PC-9 (cell line): ENCODE data around the gene PCSK9. TPM values are rescaled to one million over a fixed set of nuclear protein-coding genes. Genes with fewer than 3 reads are reported as not detected.

Experiments
- BruUV-seq: library from RNA; stranded (reverse); fragments of 400-500 nt; replicated peaks from 2 replicates; lab custom pipeline; 2021; lab: Mats Ljungman, UMichigan
- CTCF ChIA-PET: fragments of 300-600 bp; sonication (Branson Sonifier 250); formaldehyde crosslinking; loops from one replicate; lab custom pipeline; 2022; ENCODE audit warnings: antibody characterized with exemption; lab: Charles Lee
- POLR2A ChIA-PET: fragments of 300-600 bp; sonication (Branson Sonifier 250); formaldehyde crosslinking; loops from one replicate; lab custom pipeline; 2022; ENCODE audit warnings: antibody characterized with exemption; ENCODE audit not compliant: unreplicated experiment; lab: Charles Lee
- DNase-seq, 2 experiments: peaks; one replicate each; pipeline versions ENCODE4 v3.0.0 to v3.0.0-alpha.2; 2015 to 2022; ENCODE audit warnings: mixed read lengths in 1 of 2
- H2AFZ ChIP-seq: fragments of 200-600 bp; sonication (generic); 2 replicates; pipeline ENCODE4 v1.8.1; 2017; ENCODE audit warnings: antibody characterized with exemption
- H3F3A ChIP-seq: fragments of 200-600 bp; sonication (generic); 2 replicates; pipeline ENCODE4 v1.8.1; 2017; ENCODE audit warnings: antibody characterized with exemption, mild to moderate bottlenecking, low read depth; ENCODE audit not compliant: insufficient read depth
- H3K27ac ChIP-seq: fragments of 200-600 bp; sonication (generic); 2 replicates; pipeline ENCODE4 v1.6.1; 2016; ENCODE audit warnings: mixed run types
- H3K27me3 ChIP-seq: fragments of 200-600 bp; sonication (generic); 2 replicates; pipeline ENCODE4 v1.6.1; 2016; ENCODE audit warnings: low read depth, mixed run types; ENCODE audit not compliant: insufficient read depth
- H3K36me3 ChIP-seq: fragments of 200-600 bp; sonication (generic); 2 replicates; pipeline ENCODE4 v1.6.1; 2016; ENCODE audit warnings: low read depth, mixed run types
- H3K4me1 ChIP-seq: fragments of 200-600 bp; sonication (generic); replicated peaks from 2 replicates; pipeline ENCODE4 v1.6.1; 2016; ENCODE audit warnings: mixed run types; ENCODE audit not compliant: insufficient read depth
- H3K4me2 ChIP-seq: fragments of 200-600 bp; sonication (generic); 2 replicates; pipeline ENCODE4 v1.6.1; 2017; ENCODE audit warnings: mixed run types
- H3K4me3 ChIP-seq: fragments of 200-600 bp; sonication (generic); 2 replicates; pipeline ENCODE4 v1.6.1; 2016; ENCODE audit warnings: mixed run types
- H3K79me2 ChIP-seq: fragments of 200-600 bp; sonication (generic); 2 replicates; pipeline ENCODE4 v1.6.1; 2017; ENCODE audit warnings: low read depth, mixed run types
- H3K9me2 ChIP-seq: fragments of 200-600 bp; sonication (generic); 2 replicates; pipeline ENCODE4 v1.8.1; 2017; ENCODE audit warnings: mild to moderate bottlenecking; ENCODE audit not compliant: insufficient read depth
- H3K9me3 ChIP-seq: fragments of 200-600 bp; sonication (generic); 2 replicates; pipeline ENCODE4 v1.8.1; 2016; ENCODE audit warnings: low read depth; ENCODE audit not compliant: insufficient read depth
- H4K20me1 ChIP-seq: fragments of 200-600 bp; sonication (generic); 2 replicates; pipeline ENCODE4 v1.8.1; 2017; ENCODE audit not compliant: insufficient read depth
- CTCF ChIP-seq: fragments of 200-600 bp; sonication (generic); conservative IDR thresholded peaks from 2 replicates; pipeline ENCODE4 v1.6.1; 2017; ENCODE audit warnings: mixed run types, antibody characterized with exemption, mild to moderate bottlenecking, moderate library complexity
- EZH2 ChIP-seq: fragments of 200-600 bp; sonication (generic); IDR thresholded peaks from 2 replicates; pipeline ENCODE4 v1.8.0; 2017; ENCODE audit warnings: antibody characterized with exemption, low read depth
- intact Hi-C: fragments of 100-400 bp; cut with micrococcal nuclease; formaldehyde crosslinking; loops from one replicate; pipeline ENCODE4 v1.10.0; 2022; ENCODE audit not compliant: unreplicated experiment
- total RNA-seq: library from RNA; stranded (reverse); gene quantifications from 2 replicates; pipeline ENCODE4 v1.2.3, GENCODE V29; 2021

Gene PCSK9
- total RNA-seq, 1 experiment from 2014 or later: 133 TPM

- Histone ChIP-seq H3K36me3 (no peaks in the 10 kb centered on the region), H3K27ac (no peak overlapping the region), H3K4me3 (no peak overlapping the region), H2AFZ (no peak overlapping the region), H3K9me2 (no peaks in the 10 kb centered on the region), H3K4me1 (peaks cover 18% of the 10 kb centered on the region), H3K4me2 (no peak overlapping the region), H3F3A (peaks cover 7% of the 10 kb centered on the region; the same call in 1 of the 2 replicates), H4K20me1 (no peaks in the 10 kb centered on the region), H3K9me3 (no peaks in the 10 kb centered on the region), H3K27me3 (no peaks in the 10 kb centered on the region), H3K79me2 (no peaks in the 10 kb centered on the region)
- ChIA-PET POLR2A (no interaction called here), CTCF (no interaction called here)
- intact Hi-C loops: no loop called here
- DNase-seq: no peak
- TF ChIP-seq CTCF (no peak), EZH2 (no peak)
- BruUV-seq: no TSS peak
Measured at GRCh38 chr1:54994355-54994990, 44.9 kb upstream of the PCSK9 start.

- Histone ChIP-seq H3F3A (peaks cover 2% of the 10 kb centered on the region; the same call in 1 of the 2 replicates), H3K79me2 (no peaks in the 10 kb centered on the region), H3K27me3 (no peaks in the 10 kb centered on the region), H3K9me2 (no peaks in the 10 kb centered on the region), H3K4me2 (no peak overlapping the region), H4K20me1 (no peaks in the 10 kb centered on the region), H3K4me3 (no peak overlapping the region), H3K9me3 (no peaks in the 10 kb centered on the region), H2AFZ (no peak overlapping the region), H3K4me1 (peaks cover 11% of the 10 kb centered on the region), H3K27ac (no peak overlapping the region), H3K36me3 (no peaks in the 10 kb centered on the region)
- DNase-seq: no peak
- CTCF ChIA-PET: interaction anchor here (0.7 to 0.9 kb wide), 2 partner anchors 44 to 50 kb away, joined by 3 to 4 read pairs; no protein-coding TSS in a partner anchor
- no peak for TF ChIP-seq CTCF
- BruUV-seq: no TSS peak
- POLR2A ChIA-PET: no interaction called here
- intact Hi-C loops: no loop called here
Measured at GRCh38 chr1:54995013-54995760, 44.2 kb upstream of the PCSK9 start.

GRCh38 chr1:54995835-54996234 is 43.5 kb upstream of the PCSK9 start:
- no peak overlapping the region for H2AFZ ChIP-seq
- no peak for TF ChIP-seq CTCF
- no peak for TF ChIP-seq EZH2
- no peak overlapping the region for H3K4me3 ChIP-seq
- no peak for DNase-seq
- no peaks in the 10 kb centered on the region for H3K9me2 ChIP-seq
- no peaks in the 10 kb centered on the region for H3K27me3 ChIP-seq
- H3K9me3 ChIP-seq: no peaks in the 10 kb centered on the region
- CTCF ChIA-PET: interaction anchor here (0.6 to 1.4 kb wide), 6 partner anchors 12 to 119 kb away, joined by 3 to 13 read pairs (median 4); no protein-coding TSS in a partner anchor
- POLR2A ChIA-PET: no interaction called here
- H3K27ac ChIP-seq: no peak overlapping the region
- intact Hi-C loops: loop anchor here (1.0 to 2.0 kb wide), 4 partner anchors 27 to 324 kb away; no protein-coding TSS in a partner anchor
- H3K36me3 ChIP-seq: no peaks in the 10 kb centered on the region
- H3K79me2 ChIP-seq: no peaks in the 10 kb centered on the region
- 0 out of 2 replicates have a peak, but pooled peaks cover 4% of the 10 kb centered on the region for H3K4me1 ChIP-seq
- H4K20me1 ChIP-seq: no peaks in the 10 kb centered on the region
- no peaks in the 10 kb centered on the region for H3F3A ChIP-seq
- H3K4me2 ChIP-seq: peak overlapping the region; percentile 72
- no TSS peak for BruUV-seq
